HG02970 (cell line): ENCODE data around the gene MAGI1.
"Not testable (repeated sequence)": the region's sequence is repeated elsewhere in the genome, so short reads cannot be mapped to it uniquely, and the experiment has no call there.

Source experiments
- ATAC-seq: cut with Tn5 transposase; IDR thresholded peaks from one replicate; pipeline ENCODE4 v1.9.1; 2021; ENCODE audit warnings: mild to moderate bottlenecking, moderate library complexity, moderate number of reproducible peaks; ENCODE audit not compliant: unreplicated experiment, low FRiP score

Gene MAGI1

GRCh38 chr3:65560133-65560532 is 478.6 kb downstream of the MAGI1 start:
- ATAC-seq = no peak

GRCh38 chr3:65559643-65560042 is 479.1 kb downstream of the MAGI1 start:
- ATAC-seq = no peak

- ATAC-seq = no peak
These were observed 479.9 kb downstream of the MAGI1 start for GRCh38 chr3:65558826-65559225.

GRCh38 chr3:65557899-65558564 is 480.7 kb downstream of the MAGI1 start:
- ATAC-seq = no peak

- ATAC-seq = no peak
These were observed 481.7 kb downstream of the MAGI1 start for GRCh38 chr3:65556934-65557577.

- ATAC-seq = no peak
These were observed 486.3 kb downstream of the MAGI1 start for GRCh38 chr3:65552434-65552833.

GRCh38 chr3:65551945-65552344 is 486.8 kb downstream of the MAGI1 start:
- ATAC-seq = no peak

- no peak for ATAC-seq
These were observed 488.6 kb downstream of the MAGI1 start for GRCh38 chr3:65550137-65550536.

- no peak for ATAC-seq
These were observed 489.1 kb downstream of the MAGI1 start for GRCh38 chr3:65549626-65549959.

- no peak for ATAC-seq
These were observed 489.7 kb downstream of the MAGI1 start for GRCh38 chr3:65548848-65549625.

GRCh38 chr3:65545429-65545828 is 493.3 kb downstream of the MAGI1 start:
- no peak for ATAC-seq

- ATAC-seq = not testable (repeated sequence)
These were observed 495.3 kb downstream of the MAGI1 start for GRCh38 chr3:65543391-65543790.

- no peak for ATAC-seq
These were observed 498.1 kb downstream of the MAGI1 start for GRCh38 chr3:65540666-65541065.

GRCh38 chr3:65539616-65540015 is 499.1 kb downstream of the MAGI1 start:
- no peak for ATAC-seq

GRCh38 chr3:65538101-65538500 is 500.6 kb downstream of the MAGI1 start:
- ATAC-seq = no peak

- ATAC-seq = no peak
These were observed 501.6 kb downstream of the MAGI1 start for GRCh38 chr3:65537109-65537508.

- ATAC-seq = no peak
These were observed 503.5 kb downstream of the MAGI1 start for GRCh38 chr3:65535260-65535659.

GRCh38 chr3:65534805-65535204 is 503.9 kb downstream of the MAGI1 start:
- ATAC-seq = no peak

GRCh38 chr3:65532749-65533148 is 506.0 kb downstream of the MAGI1 start:
- ATAC-seq = no peak

- no peak for ATAC-seq
These were observed 506.5 kb downstream of the MAGI1 start for GRCh38 chr3:65532215-65532614.

- no peak for ATAC-seq
These were observed 507.2 kb downstream of the MAGI1 start for GRCh38 chr3:65531499-65531898.

GRCh38 chr3:65526656-65527055 is 512.1 kb downstream of the MAGI1 start:
- ATAC-seq = no peak
